NT2/D1 (cell line): Measurements from ENCODE around the gene WDR82.

ENCODE experiments used
- DNase-seq: peaks from one replicate; pipeline ENCODE4 v3.0.0-alpha.2; 2011; ENCODE audit warnings: low read depth, low spot score
- H3K27me3 ChIP-seq: 2 replicates; pipeline ENCODE4 v1.6.0; 2011; ENCODE audit warnings: mild to moderate bottlenecking; ENCODE audit not compliant: insufficient read length, insufficient read depth
- H3K36me3 ChIP-seq: 2 replicates; pipeline ENCODE4 v1.6.1; 2011; ENCODE audit warnings: mild to moderate bottlenecking, low read length, mixed read lengths; ENCODE audit not compliant: insufficient read depth, insufficient read length
- H3K4me1 ChIP-seq: 2 replicates; pipeline ENCODE4 v1.5.1; 2011; ENCODE audit not compliant: insufficient read depth, insufficient read length
- H3K4me3 ChIP-seq: 2 replicates; pipeline ENCODE4 v1.5.1; 2011; ENCODE audit warnings: low read depth; ENCODE audit not compliant: insufficient read length
- H3K9ac ChIP-seq: 2 replicates; pipeline ENCODE4 v1.6.0; 2011; ENCODE audit warnings: low read depth; ENCODE audit not compliant: insufficient read length
- H3K9me3 ChIP-seq: 2 replicates; pipeline ENCODE4 v1.5.1; 2011; ENCODE audit warnings: mild to moderate bottlenecking, low read length; ENCODE audit not compliant: insufficient read depth
- SUZ12 ChIP-seq: IDR thresholded peaks from 2 replicates; pipeline ENCODE4 v1.6.1; 2011; ENCODE audit not compliant: insufficient read length, insufficient read depth; ENCODE audit errors: extremely low read depth
- YY1 ChIP-seq: IDR thresholded peaks from 2 replicates; pipeline ENCODE4 v1.6.1; 2011; ENCODE audit not compliant: insufficient read length, insufficient read depth
- ZNF274 ChIP-seq: IDR thresholded peaks from 2 replicates; pipeline ENCODE4 v1.6.1; 2011; ENCODE audit warnings: mild to moderate bottlenecking, low read depth, low read length

The WDR82 gene

DNA sequence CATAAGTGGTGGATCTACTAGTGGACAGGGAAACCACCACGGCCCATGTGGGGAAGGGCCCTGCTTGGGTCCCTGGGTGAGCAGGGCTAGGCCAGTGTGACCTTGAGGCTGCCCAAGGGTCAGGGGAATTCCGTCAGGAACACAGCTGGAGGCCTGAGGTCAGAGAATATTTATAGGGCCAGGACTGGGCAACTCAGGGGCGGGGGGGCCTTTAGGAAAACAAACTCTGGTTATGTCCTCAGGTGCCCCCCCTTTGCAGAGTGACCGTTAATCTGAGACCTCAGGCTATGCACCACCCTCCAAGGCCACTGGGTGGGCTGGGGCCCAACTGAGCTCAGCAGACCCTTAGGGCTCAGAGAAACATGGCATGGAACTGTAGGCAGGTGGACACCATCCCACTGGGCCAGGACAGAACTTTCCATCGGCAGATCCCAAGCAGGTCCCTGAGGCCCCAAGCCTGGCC is 42.0 kb downstream of the WDR82 start:
- H3K4me3 ChIP-seq = no peak overlapping the region
- TF ChIP-seq YY1 (no peak), SUZ12 (no peak), ZNF274 (no peak)
- peak overlapping the region; percentile 33 for H3K9ac ChIP-seq

DNA sequence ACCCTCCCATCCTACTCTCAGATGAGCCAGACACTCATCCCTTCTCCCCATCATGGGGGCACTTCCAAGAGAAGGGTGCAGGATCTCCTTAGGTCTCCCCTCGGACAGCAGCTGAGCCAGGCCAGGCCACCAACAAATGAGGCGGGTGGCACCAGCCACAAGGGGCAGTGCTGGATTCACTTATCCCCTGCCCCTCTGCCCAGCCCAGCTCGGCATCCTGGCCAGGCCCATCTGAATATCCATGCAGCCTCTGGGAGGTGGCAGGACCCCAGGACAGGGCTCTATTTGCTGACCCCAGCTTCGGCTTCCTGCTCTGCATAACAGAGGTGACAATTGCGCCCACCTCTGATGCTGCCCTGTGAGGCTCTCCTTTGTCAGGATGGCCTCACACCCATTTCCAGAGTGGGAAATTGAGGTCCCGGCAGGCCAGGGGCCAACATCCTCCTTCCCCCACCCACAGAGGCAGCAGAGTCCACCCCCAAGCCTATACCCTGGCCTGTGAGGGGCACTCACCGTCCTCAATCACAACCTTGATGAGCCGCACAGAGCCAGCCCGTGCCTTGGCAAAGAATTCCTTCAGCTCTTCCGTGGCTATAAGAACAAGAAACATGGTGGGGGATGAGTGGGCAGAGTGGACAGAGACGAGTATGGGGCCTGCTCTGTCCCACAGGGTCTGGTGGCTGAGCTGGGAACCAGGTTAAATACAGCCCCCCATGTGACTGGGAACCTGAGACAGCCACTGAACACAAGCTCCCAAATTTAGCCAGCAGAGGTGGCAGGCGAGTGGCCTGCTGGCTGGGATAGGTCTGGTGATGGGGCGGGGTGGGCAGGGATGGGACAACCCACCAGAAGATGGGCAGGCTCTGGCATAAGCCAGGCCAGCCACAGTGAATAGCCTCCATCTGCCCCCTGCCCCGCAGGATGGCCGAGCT is 43.7 kb downstream of the WDR82 start:
- Histone ChIP-seq H3K36me3 (peaks cover 44% of the 10 kb centered on the region), H3K9ac (no peak overlapping the region), H3K4me3 (no peak overlapping the region), H3K4me1 (peaks cover 16% of the 10 kb centered on the region), H3K27me3 (no peaks in the 10 kb centered on the region), H3K9me3 (no peaks in the 10 kb centered on the region)
- TF ChIP-seq SUZ12 (no peak), YY1 (no peak), ZNF274 (no peak)
- DNase-seq = no peak

More for the DNA sequence above, 42.0 kb downstream of the WDR82 start:
- H3K27me3 ChIP-seq = no peaks in the 10 kb centered on the region
- H3K36me3 ChIP-seq = peaks cover 36% of the 10 kb centered on the region
- peaks cover 21% of the 10 kb centered on the region for H3K4me1 ChIP-seq
- H3K9me3 ChIP-seq = no peaks in the 10 kb centered on the region
- DNase-seq = no peak

DNA sequence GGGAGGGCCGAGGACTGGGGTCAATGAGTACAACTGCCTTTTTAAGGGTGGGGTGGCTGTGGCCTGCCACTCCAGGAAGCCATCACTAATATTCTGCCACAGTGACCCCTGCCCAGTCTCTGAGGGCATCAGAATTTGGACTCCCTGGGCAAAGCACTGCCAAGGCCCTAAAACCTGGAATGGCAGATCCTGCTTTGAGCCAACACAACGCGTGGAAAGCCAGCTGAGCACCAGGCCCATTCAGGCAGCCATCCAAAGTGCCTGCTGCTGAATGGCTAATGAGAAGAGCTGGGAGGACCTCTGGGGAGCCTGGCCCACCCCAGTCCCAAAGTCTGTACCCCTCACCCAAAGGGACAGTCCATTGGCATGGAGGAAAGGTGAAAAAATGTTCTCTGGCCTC is 44.5 kb downstream of the WDR82 start:
- H3K27me3 ChIP-seq = no peaks in the 10 kb centered on the region
- H3K4me3 ChIP-seq = no peak overlapping the region
- no peak for TF ChIP-seq YY1
- no peak for TF ChIP-seq ZNF274
- no peak for TF ChIP-seq SUZ12
- H3K4me1 ChIP-seq = peaks cover 16% of the 10 kb centered on the region
- H3K9ac ChIP-seq = no peak overlapping the region
- no peak for DNase-seq
- no peaks in the 10 kb centered on the region for H3K9me3 ChIP-seq
- H3K36me3 ChIP-seq = peaks cover 52% of the 10 kb centered on the region

DNA sequence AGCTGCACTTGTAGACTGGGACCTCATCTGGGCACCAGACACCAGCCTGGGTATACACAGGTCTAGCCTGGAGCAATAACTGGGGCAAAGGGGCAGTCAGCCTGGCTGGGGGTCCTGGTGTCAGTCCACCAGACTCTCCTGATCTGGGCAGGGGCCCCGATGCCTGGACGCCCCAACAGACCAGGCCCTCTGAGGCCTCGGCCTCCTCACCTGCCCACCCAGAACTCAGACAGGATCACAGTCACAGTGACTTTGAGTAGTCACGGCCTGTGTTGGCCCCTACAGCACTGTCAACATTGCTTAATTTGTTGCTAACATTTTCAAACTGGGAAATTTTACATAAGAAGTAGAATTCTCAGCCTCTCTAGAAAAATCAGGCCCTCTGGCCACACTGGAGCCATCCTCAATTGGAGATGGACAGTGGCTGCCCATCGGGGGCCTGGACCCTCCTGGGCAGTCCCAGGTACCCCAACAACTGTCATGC is 45.3 kb downstream of the WDR82 start:
- H3K27me3 ChIP-seq = no peaks in the 10 kb centered on the region
- no peaks in the 10 kb centered on the region for H3K9me3 ChIP-seq
- peak overlapping the region; percentile 54 for H3K9ac ChIP-seq
- peaks cover 16% of the 10 kb centered on the region for H3K4me1 ChIP-seq
- H3K36me3 ChIP-seq = peaks cover 60% of the 10 kb centered on the region
- H3K4me3 ChIP-seq = no peak overlapping the region
- no peak for TF ChIP-seq ZNF274
- TF ChIP-seq YY1 = no peak
- no peak for TF ChIP-seq SUZ12
- DNase-seq = no peak

DNA sequence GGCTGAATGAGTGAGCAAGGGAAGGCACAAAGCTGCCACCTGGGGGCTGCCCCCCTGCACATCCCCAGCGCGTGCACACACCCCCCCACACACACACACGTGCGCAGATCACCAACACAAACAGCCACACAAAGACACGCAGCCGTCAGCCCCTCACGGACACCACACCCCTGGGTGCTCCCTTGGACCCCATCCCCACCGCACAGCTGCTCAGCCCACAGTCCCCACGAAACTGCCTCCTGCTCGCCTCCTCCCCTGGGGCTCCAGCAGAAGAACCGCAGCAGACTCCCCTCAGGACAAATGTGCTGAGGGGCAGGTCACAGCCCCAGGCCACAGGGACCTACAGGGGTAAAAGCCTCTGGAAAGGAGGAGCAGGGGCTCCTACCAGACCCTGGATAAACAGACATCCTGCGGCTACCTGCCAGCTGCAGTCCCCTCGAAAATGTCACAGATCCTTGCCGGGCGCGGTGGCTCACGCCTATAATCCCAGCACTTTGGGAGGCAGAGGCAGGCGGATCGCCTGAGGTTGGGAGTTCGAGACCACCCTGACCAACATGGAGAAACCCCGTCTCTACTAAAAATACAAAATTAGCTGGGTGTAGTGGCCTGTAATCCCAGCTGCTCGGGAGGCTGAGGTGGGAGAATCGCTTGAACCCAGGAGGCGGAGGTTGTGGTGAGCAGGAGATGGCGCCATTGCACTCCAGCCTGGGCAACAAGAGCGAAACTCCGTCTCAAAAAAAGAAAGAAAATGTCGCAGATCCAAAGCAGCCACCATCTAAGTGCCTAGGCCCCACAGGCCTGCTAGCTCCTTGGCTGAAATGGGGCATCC is 46.0 kb downstream of the WDR82 start:
- Histone ChIP-seq H3K4me1 (peaks cover 14% of the 10 kb centered on the region), H3K36me3 (peaks cover 63% of the 10 kb centered on the region), H3K9ac (peak overlapping the region; percentile 54), H3K9me3 (no peaks in the 10 kb centered on the region), H3K27me3 (no peaks in the 10 kb centered on the region), H3K4me3 (no peak overlapping the region)
- TF ChIP-seq SUZ12 (no peak), ZNF274 (no peak), YY1 (no peak)
- DNase-seq = no peak

DNA sequence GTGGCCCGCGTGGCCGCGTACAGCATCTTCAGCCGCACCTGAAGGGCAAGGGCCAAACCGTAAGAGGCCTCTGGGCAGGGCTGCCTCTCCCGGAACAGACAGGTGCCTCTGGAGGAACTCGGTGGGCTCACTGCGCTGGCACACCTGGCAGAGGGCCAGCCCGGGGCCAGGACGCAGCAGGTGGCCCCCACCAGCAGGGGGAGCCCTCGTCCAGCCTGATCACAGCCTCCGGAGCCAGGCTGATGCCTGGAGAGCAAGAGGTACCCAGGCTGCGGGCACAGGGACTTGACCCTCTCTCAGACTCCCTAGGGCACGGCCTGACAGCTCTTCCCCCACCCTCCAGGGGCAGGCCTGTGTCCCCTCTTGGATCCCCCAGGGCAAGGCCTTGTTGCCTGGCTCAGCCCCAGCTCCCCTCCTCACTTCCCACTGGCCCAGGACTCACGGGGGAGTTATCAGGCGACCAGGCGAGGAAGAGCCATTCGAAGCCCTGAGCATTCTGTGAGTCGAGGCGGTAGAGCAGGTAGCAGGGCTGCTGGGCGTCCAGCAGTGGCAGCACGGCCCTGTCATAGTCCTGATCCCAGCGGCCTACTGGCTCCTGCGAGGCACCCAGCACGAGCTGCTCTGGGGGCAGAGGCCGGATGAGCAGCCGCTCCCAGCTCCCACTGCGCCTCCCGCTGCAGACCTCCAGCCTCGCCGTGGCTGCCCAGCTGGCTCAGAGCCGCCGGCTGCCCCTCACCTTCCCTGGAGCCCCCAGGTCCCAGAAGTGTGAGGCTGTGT is 46.8 kb downstream of the WDR82 start:
- H3K9me3 ChIP-seq = no peaks in the 10 kb centered on the region
- DNase-seq = no peak
- H3K4me3 ChIP-seq = no peak overlapping the region
- TF ChIP-seq ZNF274 = no peak
- TF ChIP-seq SUZ12 = no peak
- no peak for TF ChIP-seq YY1
- peak overlapping the region; percentile 37 for H3K9ac ChIP-seq
- peaks cover 8% of the 10 kb centered on the region for H3K4me1 ChIP-seq
- peaks cover 63% of the 10 kb centered on the region for H3K36me3 ChIP-seq
- H3K27me3 ChIP-seq = no peaks in the 10 kb centered on the region
